Activated CD8-positive, alpha-beta T cell treated with anti-CD3 and anti-CD28 coated beads for 36 hours (primary cell): Measurements from ENCODE around the gene LDLR. TPM values are rescaled to one million over a fixed set of nuclear protein-coding genes. Genes with fewer than 3 reads are reported as not detected.

Experiments
- ATAC-seq: fragments of 200-7000 bp; cut with Tn5 transposase; one replicate; pipeline ENCODE4 v1.10.0; 2021; ENCODE audit warnings: mild to moderate bottlenecking, moderate library complexity
- CTCF ChIA-PET: fragments of 350-600 bp; sonication (Branson Sonifier 250); formaldehyde crosslinking; loops from one replicate; lab custom pipeline; 2021; ENCODE audit warnings: antibody characterized with exemption; lab: Charles Lee
- POLR2A ChIA-PET: fragments of 350-600 bp; sonication (Branson Sonifier 250); formaldehyde crosslinking; loops from one replicate; lab custom pipeline; 2021; ENCODE audit warnings: antibody characterized with exemption; lab: Charles Lee
- DNase-seq: peaks from one replicate; pipeline ENCODE4 v3.0.0-alpha.2; 2020
- H3K27ac Mint-ChIP-seq: one replicate; pipeline ENCODE4 v1.8.0; 2021; ENCODE audit warnings: mild to moderate bottlenecking, mixed read lengths
- H3K27me3 Mint-ChIP-seq: one replicate; pipeline ENCODE4 v1.8.0; 2021; ENCODE audit warnings: mixed read lengths
- H3K36me3 Mint-ChIP-seq: one replicate; pipeline ENCODE4 v1.8.0; 2021; ENCODE audit warnings: low read depth, mixed read lengths
- H3K4me1 Mint-ChIP-seq: one replicate; pipeline ENCODE4 v1.8.0; 2021; ENCODE audit warnings: low read depth, mixed read lengths
- H3K4me3 Mint-ChIP-seq: one replicate; pipeline ENCODE4 v1.8.0; 2021; ENCODE audit warnings: mild to moderate bottlenecking, moderate library complexity, mixed read lengths
- H3K9me3 Mint-ChIP-seq: one replicate; pipeline ENCODE4 v1.8.0; 2021; ENCODE audit warnings: mixed read lengths
- CTCF ChIP-seq: fragments of 200-600 bp; IDR thresholded peaks from one replicate; pipeline ENCODE4 v1.8.0; 2022; ENCODE audit warnings: antibody characterized with exemption, mild to moderate bottlenecking
- intact Hi-C: fragments of 100-400 bp; cut with micrococcal nuclease; formaldehyde crosslinking; loops from one replicate; pipeline ENCODE4 v1.10.0; 2022
- total RNA-seq, 2 experiments: library from RNA; stranded (reverse); gene quantifications; one replicate each; pipeline ENCODE4 v1.2.3, GENCODE V29; 2021

Gene LDLR
- total RNA-seq, 2 experiments from 2014 or later, result 54.7 to 56.5 TPM

- POLR2A ChIA-PET, result interaction anchor here (4.7 kb wide), 1 partner anchor 10 kb away, joined by 20 read pairs; no protein-coding TSS in a partner anchor
- ATAC-seq, result no peak
- peaks cover 62% of the 10 kb centered on the region for H3K36me3 Mint-ChIP-seq
These were observed 17.2 kb downstream of the LDLR start for GRCh38 chr19:11106477-11106876.

GRCh38 chr19:11108746-11109145 is 19.5 kb downstream of the LDLR start:
- Mint-ChIP-seq H3K27ac (no peak overlapping the region), H3K4me3 (no peak overlapping the region), H3K4me1 (no peaks in the 10 kb centered on the region), H3K27me3 (no peaks in the 10 kb centered on the region), H3K36me3 (peaks cover 61% of the 10 kb centered on the region), H3K9me3 (no peaks in the 10 kb centered on the region)
- ATAC-seq, result no peak
- CTCF ChIA-PET, result interaction anchor here (2.6 kb wide), 1 partner anchor 17 kb away, joined by 12 read pairs; no protein-coding TSS in a partner anchor
- DNase-seq, result no peak
- TF ChIP-seq CTCF, result no peak
- intact Hi-C loops, result no loop called here
- POLR2A ChIA-PET, result interaction anchor here (0.7 to 1.5 kb wide), 4 partner anchors 12 to 17 kb away, joined by 3 to 5 read pairs (median 4); no protein-coding TSS in a partner anchor

More at GRCh38 chr19:11106477-11106876, 17.2 kb downstream of the LDLR start:
- no peaks in the 10 kb centered on the region for H3K4me1 Mint-ChIP-seq
- H3K9me3 Mint-ChIP-seq, result no peaks in the 10 kb centered on the region
- intact Hi-C loops, result no loop called here
- H3K27ac Mint-ChIP-seq, result no peak overlapping the region
- TF ChIP-seq CTCF, result no peak
- no peak overlapping the region for H3K4me3 Mint-ChIP-seq
- CTCF ChIA-PET, result no interaction called here
- H3K27me3 Mint-ChIP-seq, result no peaks in the 10 kb centered on the region
- DNase-seq, result no peak

- CTCF ChIA-PET, result interaction anchor here (1.3 kb wide), 1 partner anchor 76 kb away, joined by 5 read pairs; no protein-coding TSS in a partner anchor
- Mint-ChIP-seq H3K9me3 (no peaks in the 10 kb centered on the region), H3K27ac (no peak overlapping the region), H3K4me3 (no peak overlapping the region), H3K27me3 (no peaks in the 10 kb centered on the region), H3K36me3 (peaks cover 55% of the 10 kb centered on the region), H3K4me1 (no peaks in the 10 kb centered on the region)
- ATAC-seq, result no peak
- no peak for TF ChIP-seq CTCF
- POLR2A ChIA-PET, result interaction anchor here (1.4 to 1.5 kb wide), 3 partner anchors 8 to 13 kb away, joined by 3 to 5 read pairs (median 4); no protein-coding TSS in a partner anchor
- DNase-seq, result no peak
- intact Hi-C loops, result no loop called here
These were observed 22.0 kb downstream of the LDLR start for GRCh38 chr19:11111117-11111770.

- DNase-seq (no peak), ATAC-seq (no peak)
- Mint-ChIP-seq H3K27me3 (no peaks in the 10 kb centered on the region), H3K9me3 (no peaks in the 10 kb centered on the region), H3K4me1 (no peaks in the 10 kb centered on the region), H3K36me3 (peaks cover 55% of the 10 kb centered on the region), H3K4me3 (no peak overlapping the region), H3K27ac (no peak overlapping the region)
- no peak for TF ChIP-seq CTCF
- intact Hi-C loops, result no loop called here
- ChIA-PET CTCF (no interaction called here), POLR2A (interaction anchor here (1.4 to 1.5 kb wide), 2 partner anchors 9 to 10 kb away, joined by 3 to 5 read pairs; no protein-coding TSS in a partner anchor)
These were observed 22.5 kb downstream of the LDLR start for GRCh38 chr19:11111771-11112144.

GRCh38 chr19:11113140-11113708 is 24.0 kb downstream of the LDLR start:
- Mint-ChIP-seq H3K27ac (no peak overlapping the region), H3K36me3 (peaks cover 63% of the 10 kb centered on the region), H3K9me3 (no peaks in the 10 kb centered on the region), H3K4me3 (no peak overlapping the region), H3K27me3 (no peaks in the 10 kb centered on the region), H3K4me1 (no peaks in the 10 kb centered on the region)
- ChIA-PET POLR2A (interaction anchor here (1.0 kb wide), 1 partner anchor 17 kb away, joined by 3 read pairs; no protein-coding TSS in a partner anchor), CTCF (no interaction called here)
- no peak for TF ChIP-seq CTCF
- intact Hi-C loops, result no loop called here
- ATAC-seq (no peak), DNase-seq (no peak)
